Activated CD8-positive, alpha-beta memory T cell treated with anti-CD3 and anti-CD28 coated beads, Interleukin-2, amount 50 U/mL, for 1 hour (primary cell): ENCODE results near the gene LRP3.
A peak's percentile ranks its signal among the peaks of the same experiment; 100 is the strongest.
"Not testable (repeated sequence)": the region's sequence is repeated elsewhere in the genome, so short reads cannot be mapped to it uniquely, and the experiment has no call there.

Experiments used
- DNase-seq: peaks from one replicate; pipeline ENCODE4 v3.0.0-alpha.2; 2020; ENCODE audit errors: extremely low read depth

LRP3 gene

GRCh38 chr19:33176670-33177416 is 17.3 kb upstream of the LRP3 start:
- DNase-seq, result peak; percentile 81

- peak; percentile 66 for DNase-seq
These were observed 16.6 kb upstream of the LRP3 start for GRCh38 chr19:33177417-33177979.

GRCh38 chr19:33186431-33187182 is 7.5 kb upstream of the LRP3 start:
- DNase-seq, result no peak

- DNase-seq, result no peak
These were observed 7.0 kb upstream of the LRP3 start for GRCh38 chr19:33187183-33187540.

- no peak for DNase-seq
These were observed 4.7 kb upstream of the LRP3 start for GRCh38 chr19:33189453-33189852.

GRCh38 chr19:33191092-33191491 is 3.0 kb upstream of the LRP3 start:
- DNase-seq, result not testable (repeated sequence)

- no peak for DNase-seq
These were observed 2.6 kb upstream of the LRP3 start for GRCh38 chr19:33191501-33191900.

- DNase-seq, result no peak
These were observed 2.1 kb upstream of the LRP3 start for GRCh38 chr19:33192010-33192409.

GRCh38 chr19:33193269-33193864 is 763 bp upstream of the LRP3 start:
- no peak for DNase-seq

- DNase-seq, result no peak
These were observed 379 bp downstream of the LRP3 start for GRCh38 chr19:33194532-33194885.

- DNase-seq, result no peak
These were observed 935 bp downstream of the LRP3 start for GRCh38 chr19:33194886-33195644.

GRCh38 chr19:33195645-33196347 is 1.7 kb downstream of the LRP3 start:
- no peak for DNase-seq

- no peak for DNase-seq
These were observed 2.5 kb downstream of the LRP3 start for GRCh38 chr19:33196446-33197193.

GRCh38 chr19:33197591-33198000 is 3.5 kb downstream of the LRP3 start:
- DNase-seq, result no peak

GRCh38 chr19:33198169-33198568 is 4.0 kb downstream of the LRP3 start:
- DNase-seq, result no peak

- no peak for DNase-seq
These were observed 5.5 kb downstream of the LRP3 start for GRCh38 chr19:33199441-33200265.

- DNase-seq, result no peak
These were observed 7.3 kb downstream of the LRP3 start for GRCh38 chr19:33201473-33201872.

GRCh38 chr19:33201886-33202545 is 7.9 kb downstream of the LRP3 start:
- no peak for DNase-seq
